GM23248 (cell line): ENCODE measurements around the gene CTNND2. TPM values are rescaled to one million over a fixed set of nuclear protein-coding genes. Genes with fewer than 3 reads are reported as not detected.

Experiments
- DNase-seq: peaks from one replicate; pipeline ENCODE4 v3.0.0-alpha.2; 2015
- H2AFZ ChIP-seq: fragments of 200-600 bp; sonication (generic); 2 replicates; pipeline ENCODE4 v1.6.1; 2016; ENCODE audit warnings: antibody characterized with exemption
- H3F3A ChIP-seq: fragments of 200-600 bp; sonication (generic); 2 replicates; pipeline ENCODE4 v1.6.1; 2016; ENCODE audit warnings: mild to moderate bottlenecking, antibody characterized with exemption, mixed run types; ENCODE audit not compliant: insufficient read depth
- H3K27ac ChIP-seq: fragments of 200-600 bp; sonication (generic); 2 replicates; pipeline ENCODE4 v1.5.1; 2016; ENCODE audit warnings: mild to moderate bottlenecking
- H3K27me3 ChIP-seq: fragments of 200-600 bp; sonication (generic); replicated peaks from 2 replicates; pipeline ENCODE4 v1.6.1; 2016; ENCODE audit warnings: mild to moderate bottlenecking; ENCODE audit not compliant: insufficient read depth
- H3K36me3 ChIP-seq: fragments of 200-600 bp; sonication (generic); 2 replicates; pipeline ENCODE4 v1.6.1; 2016; ENCODE audit warnings: low read depth, mild to moderate bottlenecking
- H3K4me1 ChIP-seq: fragments of 200-600 bp; sonication (generic); 2 replicates; pipeline ENCODE4 v1.6.1; 2016; ENCODE audit warnings: mild to moderate bottlenecking; ENCODE audit not compliant: insufficient read depth
- H3K4me2 ChIP-seq: fragments of 200-600 bp; sonication (generic); one replicate; pipeline ENCODE4 v1.6.1; 2016; ENCODE audit warnings: mild to moderate bottlenecking; ENCODE audit not compliant: unreplicated experiment
- H3K4me3 ChIP-seq: fragments of 200-600 bp; sonication (generic); 2 replicates; pipeline ENCODE4 v1.5.1; 2016; ENCODE audit warnings: mild to moderate bottlenecking
- H3K79me2 ChIP-seq: fragments of 200-600 bp; sonication (generic); 2 replicates; pipeline ENCODE4 v1.6.1; 2016; ENCODE audit warnings: mild to moderate bottlenecking; ENCODE audit not compliant: insufficient read depth
- H3K9ac ChIP-seq: fragments of 200-600 bp; sonication (generic); 2 replicates; pipeline ENCODE4 v1.6.1; 2016; ENCODE audit warnings: mild to moderate bottlenecking
- H3K9me2 ChIP-seq: fragments of 200-600 bp; sonication (generic); 2 replicates; pipeline ENCODE4 v1.6.1; 2016; ENCODE audit warnings: mixed run types, mild to moderate bottlenecking, moderate library complexity; ENCODE audit not compliant: insufficient read depth
- H3K9me3 ChIP-seq: fragments of 200-600 bp; sonication (generic); one replicate; pipeline ENCODE4 v1.6.1; 2017; ENCODE audit warnings: low read depth
- H4K20me1 ChIP-seq: fragments of 200-600 bp; sonication (generic); 2 replicates; pipeline ENCODE4 v1.6.0; 2016; ENCODE audit not compliant: insufficient read depth
- EZH2 ChIP-seq: fragments of 200-600 bp; sonication (generic); IDR thresholded peaks from 2 replicates; pipeline ENCODE4 v1.6.1; 2018; ENCODE audit warnings: antibody characterized with exemption, mild to moderate bottlenecking; ENCODE audit not compliant: insufficient read depth, poor library complexity, severe bottlenecking
- EZH2phosphoT487 ChIP-seq: fragments of 200-600 bp; sonication (generic); IDR thresholded peaks from 2 replicates; pipeline ENCODE4 v1.6.1; 2018; ENCODE audit warnings: antibody characterized with exemption, moderate library complexity, mild to moderate bottlenecking, low read depth; ENCODE audit not compliant: insufficient read depth
- WGBS, 2 experiments: methylation state at CpG; one replicate each; pipeline ENCODE4 v1.1.6; 2015 to 2017; ENCODE audit warnings: low lambda C conversion rate in 2 of 2, low coverage in 1 of 2; ENCODE audit errors: missing lambda C conversion rate in 2 of 2; 5-methylcytosine and 5-hydroxymethylcytosine counted together
- in situ Hi-C: fragments of 300-500 bp; cut with MboI; formaldehyde crosslinking; loops from 2 replicates; pipeline ENCODE4 v1.15.0; 2020
- polyA plus RNA-seq: library from polyadenylated mRNA; unstranded; fragments of >200 nt; fragmentation: Nextera tagmentation; extraction: Ambion mirVana; gene quantifications from 2 replicates; pipeline ENCODE4 v1.2.1, GENCODE V29; 2016
- total RNA-seq: library from RNA; depleted of rRNA; stranded (reverse); fragments of >200 nt; shearing (Covaris generic); gene quantifications from 2 replicates; pipeline ENCODE4 v1.2.3, GENCODE V29; 2014

Gene CTNND2
- total and polyA plus RNA-seq, 2 experiments from 2014 or later: not detected

DNA sequence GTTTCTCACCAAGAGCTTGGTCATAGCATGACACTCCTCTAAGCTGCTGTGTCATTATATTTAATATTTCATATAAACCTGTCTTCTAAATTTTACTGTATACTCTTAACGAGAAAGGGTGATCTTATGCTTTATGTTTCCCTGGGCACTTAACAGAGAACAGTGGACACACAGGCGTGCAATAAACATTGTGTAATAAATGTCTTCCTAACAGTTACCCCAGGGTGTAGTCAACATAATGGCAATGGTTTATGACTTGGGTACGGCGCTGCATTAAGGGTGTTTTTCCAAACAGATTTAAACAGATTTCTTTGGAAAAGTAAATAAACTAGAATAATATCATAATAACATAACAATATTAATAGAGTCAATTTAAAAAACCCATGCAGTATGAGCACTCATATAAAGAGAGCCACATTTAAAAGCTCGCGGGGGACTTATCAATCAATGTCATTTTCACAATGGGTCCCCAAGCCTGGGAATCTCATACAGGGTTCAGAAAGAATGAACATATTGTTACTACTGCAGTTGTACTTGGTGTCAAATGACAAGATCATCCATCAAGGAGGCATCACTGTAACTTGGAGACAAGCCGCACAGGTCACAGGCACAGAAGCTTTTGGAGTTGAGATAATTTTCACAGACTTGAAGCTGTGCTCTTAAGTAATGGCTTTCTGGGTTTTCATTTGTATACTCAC is 376.4 kb downstream of the CTNND2 start:
- H3K4me2 ChIP-seq: no peak overlapping the region
- H3F3A ChIP-seq: no peaks in the 10 kb centered on the region
- no peak overlapping the region for H2AFZ ChIP-seq
- TF ChIP-seq EZH2 (no peak), EZH2phosphoT487 (no peak)
- 37 to 39% methylated on average over 7 of the region's 7 CpGs for WGBS, 2 experiments
- H3K36me3 ChIP-seq: no peaks in the 10 kb centered on the region
- H3K79me2 ChIP-seq: no peaks in the 10 kb centered on the region
- no peaks in the 10 kb centered on the region for H3K27me3 ChIP-seq
- H3K9me3 ChIP-seq: no peaks in the 10 kb centered on the region
- no peak overlapping the region for H3K4me3 ChIP-seq
- in situ Hi-C loops: no loop called here
- no peak overlapping the region for H3K27ac ChIP-seq
- no peak for DNase-seq
- no peaks in the 10 kb centered on the region for H4K20me1 ChIP-seq
- no peaks in the 10 kb centered on the region for H3K9me2 ChIP-seq
- no peaks in the 10 kb centered on the region for H3K4me1 ChIP-seq
- H3K9ac ChIP-seq: no peak overlapping the region

DNA sequence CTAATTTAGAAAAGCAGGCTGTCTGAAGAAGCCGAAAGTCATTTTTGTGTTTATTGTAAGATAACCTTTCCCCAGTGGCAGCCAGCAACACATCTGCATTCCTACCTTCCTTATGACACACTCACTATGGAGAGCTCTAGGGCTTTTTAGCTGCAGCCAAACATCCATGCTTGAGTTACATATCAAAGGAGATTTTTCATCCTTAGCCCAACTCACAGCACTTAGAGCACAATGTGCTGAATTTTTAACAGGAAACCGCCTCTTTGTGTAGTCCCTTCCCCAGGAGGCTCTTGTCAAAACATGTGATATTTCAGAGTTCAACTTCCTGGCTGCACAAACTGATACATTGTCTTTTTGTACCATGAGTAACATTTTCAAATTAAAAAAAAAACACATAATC is 379.2 kb downstream of the CTNND2 start:
- no peaks in the 10 kb centered on the region for H3K36me3 ChIP-seq
- WGBS, 2 experiments: 7% methylated on average over 2 of the region's 2 CpGs
- in situ Hi-C loops: no loop called here
- no peak overlapping the region for H2AFZ ChIP-seq
- H3K27me3 ChIP-seq: no peaks in the 10 kb centered on the region
- H4K20me1 ChIP-seq: no peaks in the 10 kb centered on the region
- H3K9me3 ChIP-seq: no peaks in the 10 kb centered on the region
- no peaks in the 10 kb centered on the region for H3F3A ChIP-seq
- TF ChIP-seq EZH2phosphoT487: no peak
- no peak for TF ChIP-seq EZH2
- H3K27ac ChIP-seq: no peak overlapping the region
- H3K4me3 ChIP-seq: no peak overlapping the region
- H3K4me1 ChIP-seq: no peaks in the 10 kb centered on the region
- H3K79me2 ChIP-seq: no peaks in the 10 kb centered on the region
- no peak overlapping the region for H3K9ac ChIP-seq
- no peaks in the 10 kb centered on the region for H3K9me2 ChIP-seq
- DNase-seq: no peak
- no peak overlapping the region for H3K4me2 ChIP-seq

DNA sequence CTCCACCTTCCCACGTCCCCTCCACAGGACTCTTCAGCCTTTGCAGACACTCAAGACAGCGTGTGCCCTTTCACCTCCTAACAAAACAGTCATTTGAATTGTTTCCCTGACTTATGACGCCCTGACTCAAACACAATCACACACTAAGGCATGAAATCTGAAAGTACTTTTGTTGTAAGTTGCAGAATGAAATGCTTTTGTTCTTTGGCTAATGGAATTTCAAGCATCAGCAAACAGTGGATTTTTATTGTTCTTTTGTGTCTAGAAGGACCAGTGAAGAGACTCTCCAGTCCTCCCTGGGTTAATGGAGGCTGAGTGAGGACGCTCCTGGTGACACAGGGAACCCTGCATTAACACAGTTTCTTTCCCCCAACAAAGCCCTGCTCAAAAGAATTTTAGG is 380.1 kb downstream of the CTNND2 start:
- Histone ChIP-seq H3F3A (no peaks in the 10 kb centered on the region), H3K4me1 (no peaks in the 10 kb centered on the region), H3K9me3 (no peaks in the 10 kb centered on the region), H3K36me3 (no peaks in the 10 kb centered on the region), H3K4me3 (no peak overlapping the region), H3K27ac (no peak overlapping the region), H3K9me2 (no peaks in the 10 kb centered on the region), H3K4me2 (no peak overlapping the region), H3K27me3 (no peaks in the 10 kb centered on the region), H2AFZ (no peak overlapping the region), H3K9ac (no peak overlapping the region), H3K79me2 (no peaks in the 10 kb centered on the region), H4K20me1 (no peaks in the 10 kb centered on the region)
- WGBS, 2 experiments: 2 to 5% methylated on average over 4 of the region's 4 CpGs
- no peak for TF ChIP-seq EZH2
- TF ChIP-seq EZH2phosphoT487: no peak
- DNase-seq: no peak
- in situ Hi-C loops: no loop called here

DNA sequence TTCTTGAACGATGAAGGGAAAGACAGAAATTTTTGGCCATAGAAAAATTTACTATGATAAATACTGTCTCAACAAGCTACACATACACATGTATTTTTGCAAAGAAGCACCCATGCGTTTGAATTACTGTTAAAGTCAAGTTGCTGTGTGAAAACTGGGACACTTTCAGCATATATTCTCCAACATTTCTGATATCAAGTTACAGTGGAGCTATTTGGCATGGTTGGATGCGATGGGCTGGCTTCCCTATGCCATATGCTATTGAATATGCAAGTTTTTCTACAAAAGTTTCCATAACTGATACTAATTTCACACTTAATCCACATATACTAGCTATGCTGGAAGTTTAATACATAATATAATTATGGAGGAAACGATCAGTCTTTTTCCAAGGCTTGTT is 381.4 kb downstream of the CTNND2 start:
- no peak overlapping the region for H3K4me2 ChIP-seq
- H2AFZ ChIP-seq: no peak overlapping the region
- H3F3A ChIP-seq: no peaks in the 10 kb centered on the region
- H3K9me3 ChIP-seq: no peaks in the 10 kb centered on the region
- no peak for DNase-seq
- H4K20me1 ChIP-seq: no peaks in the 10 kb centered on the region
- no peak for TF ChIP-seq EZH2
- no peak for TF ChIP-seq EZH2phosphoT487
- H3K36me3 ChIP-seq: no peaks in the 10 kb centered on the region
- H3K27me3 ChIP-seq: no peaks in the 10 kb centered on the region
- in situ Hi-C loops: no loop called here
- H3K9me2 ChIP-seq: no peaks in the 10 kb centered on the region
- no peaks in the 10 kb centered on the region for H3K4me1 ChIP-seq
- H3K27ac ChIP-seq: no peak overlapping the region
- no peaks in the 10 kb centered on the region for H3K79me2 ChIP-seq
- H3K9ac ChIP-seq: no peak overlapping the region
- 15 to 21% methylated on average over 4 of the region's 4 CpGs for WGBS, 2 experiments
- no peak overlapping the region for H3K4me3 ChIP-seq
